ENCODE data around the gene KCTD12.
"Not testable (repeated sequence)": the region's sequence is repeated elsewhere in the genome, so short reads cannot be mapped to it uniquely, and the experiment has no call there.

KCTD12 gene

DNA sequence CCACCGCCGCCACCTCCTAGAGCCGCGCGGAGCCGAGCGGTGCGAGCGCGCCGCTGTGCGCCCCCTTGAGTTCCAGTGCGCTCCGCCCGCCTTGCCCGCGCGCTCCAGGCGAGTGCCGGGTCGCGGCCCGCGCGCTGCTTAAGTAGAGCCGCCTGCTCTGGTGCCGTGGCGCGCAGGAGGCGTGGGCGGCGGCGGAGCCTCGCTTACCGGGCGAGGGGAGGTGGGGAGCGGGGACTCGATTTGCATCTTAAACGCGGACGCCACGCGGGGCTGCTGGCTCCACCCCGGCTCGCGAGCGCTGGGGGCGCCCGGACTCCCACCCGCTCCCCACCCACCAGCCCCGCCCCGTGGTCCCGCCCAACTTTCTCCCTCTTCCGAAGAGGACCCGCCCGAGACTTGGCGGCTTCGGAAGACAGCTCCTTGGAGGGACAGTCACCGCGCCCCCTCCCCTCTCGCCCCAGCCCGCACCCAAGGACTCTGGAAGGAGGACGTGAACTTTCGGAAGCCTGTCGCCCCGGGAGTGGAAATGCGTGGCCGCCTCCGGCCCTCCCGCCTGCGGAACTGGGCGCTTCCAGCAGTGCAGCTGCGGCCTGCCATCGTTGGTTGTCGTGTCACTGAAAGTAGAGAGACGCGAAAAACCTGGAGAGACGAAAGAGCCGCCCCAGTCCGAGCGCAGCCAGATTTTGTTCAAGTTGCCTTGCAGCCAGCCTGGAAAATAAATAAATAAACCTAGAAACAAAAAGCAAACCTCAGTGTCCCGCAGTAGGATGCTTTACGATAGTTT lies at the start of gene KCTD12:
TSS of gene KCTD12 (minus strand) at position 114 of the 784 bp plus-strand sequence. CDS start 257 bp downstream, outside the sequence.
- no peak for FAIRE-seq

DNA sequence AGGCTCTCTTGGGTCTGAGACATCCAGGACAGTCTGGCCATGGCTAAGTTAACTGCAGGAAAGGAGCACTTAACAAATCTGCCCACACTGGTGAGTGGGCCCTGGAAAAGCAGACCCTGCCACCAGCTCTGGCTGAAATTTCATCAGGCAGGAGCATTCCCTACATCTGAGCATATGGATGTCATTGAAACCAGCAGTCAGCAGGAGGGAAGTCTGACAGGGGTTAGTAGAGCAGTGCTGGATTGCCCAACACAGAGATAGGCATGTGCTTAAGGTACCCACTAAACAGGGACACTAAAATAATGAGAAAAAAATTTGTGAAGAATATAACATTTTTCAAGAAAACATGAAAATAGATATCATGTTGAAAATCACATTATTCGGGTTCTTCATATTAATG lies 48.5 kb upstream of the KCTD12 start:
- no peak for FAIRE-seq

DNA sequence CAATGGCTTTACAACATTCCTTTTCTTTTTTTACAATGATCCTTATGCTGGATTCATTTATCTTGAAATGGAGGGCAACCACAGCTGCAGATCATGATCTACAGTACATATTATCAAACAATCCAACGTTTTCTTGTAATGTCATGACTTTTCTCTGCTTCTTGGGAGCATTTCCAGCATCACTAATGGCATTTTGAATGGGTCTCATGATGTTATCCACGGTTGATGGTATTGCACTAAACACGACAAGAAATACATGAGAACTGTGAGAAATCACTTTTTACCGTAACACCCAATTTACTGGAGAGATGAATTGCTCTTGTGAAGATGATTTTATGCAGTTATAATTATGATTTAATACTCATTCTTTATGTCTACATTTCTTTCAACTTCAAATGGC lies 45.9 kb upstream of the KCTD12 start:
- FAIRE-seq = no peak

DNA sequence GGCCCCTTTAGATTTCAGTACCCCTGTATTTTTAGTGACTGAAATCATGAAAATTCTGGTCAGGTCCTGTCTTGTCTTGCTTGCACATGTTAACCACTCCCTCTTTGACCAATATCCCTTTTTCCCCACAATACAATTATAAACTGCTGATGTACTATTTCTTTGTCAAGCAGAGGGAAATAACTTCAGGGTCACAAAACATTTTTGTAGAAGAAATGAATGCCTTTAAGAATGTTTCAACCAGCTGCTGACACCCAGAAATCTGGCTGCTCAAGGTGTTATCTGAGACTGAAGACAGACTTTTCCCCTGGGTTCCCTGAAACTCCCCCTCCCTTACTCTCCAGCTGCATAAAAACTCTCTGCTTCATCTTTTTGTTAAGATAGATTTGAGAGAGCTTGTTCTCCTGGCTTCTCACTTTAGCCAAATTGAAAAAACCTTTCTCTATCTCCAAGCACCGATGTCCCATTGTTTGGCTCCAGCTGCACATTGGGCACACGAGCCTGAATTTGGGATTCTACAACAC lies 43.7 kb upstream of the KCTD12 start:
- FAIRE-seq = no peak

DNA sequence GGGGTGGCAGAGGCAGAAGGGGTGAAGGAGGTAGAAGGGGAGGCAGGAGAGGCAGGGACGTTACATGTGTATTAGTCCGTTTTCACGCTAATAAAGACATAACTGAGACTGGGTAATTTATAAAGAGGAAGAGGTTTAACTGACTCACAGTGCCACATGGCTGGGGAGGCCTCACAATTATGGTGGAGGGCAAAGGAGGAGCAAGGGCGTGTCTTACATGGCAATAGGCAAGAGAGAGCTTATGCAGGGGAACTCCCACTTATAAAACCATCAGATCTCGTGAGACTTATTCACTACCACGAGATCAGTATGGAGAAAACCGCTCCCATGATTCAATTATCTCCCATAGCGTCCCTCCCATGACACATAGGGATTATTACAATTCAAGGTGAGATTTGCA lies 43.1 kb upstream of the KCTD12 start:
- no peak for FAIRE-seq

DNA sequence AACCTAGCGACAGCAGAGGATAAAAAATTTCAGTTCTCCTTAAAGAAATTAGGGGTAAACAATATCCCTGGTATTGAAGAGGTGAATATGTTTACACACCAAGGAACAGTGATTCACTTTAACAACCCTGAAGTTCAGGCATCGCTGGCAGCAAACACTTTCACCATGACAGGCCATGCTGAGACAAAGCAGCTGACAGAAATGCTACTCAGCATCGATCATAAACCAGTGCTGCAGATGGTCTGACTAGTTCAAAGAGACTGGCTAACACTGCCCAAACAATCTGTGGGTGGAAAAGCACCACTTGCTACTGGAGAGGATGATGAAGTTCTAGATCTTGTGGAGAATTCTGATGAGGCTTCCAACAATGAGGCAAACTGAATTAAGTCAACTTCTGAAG lies 42.3 kb upstream of the KCTD12 start:
- FAIRE-seq = no peak

DNA sequence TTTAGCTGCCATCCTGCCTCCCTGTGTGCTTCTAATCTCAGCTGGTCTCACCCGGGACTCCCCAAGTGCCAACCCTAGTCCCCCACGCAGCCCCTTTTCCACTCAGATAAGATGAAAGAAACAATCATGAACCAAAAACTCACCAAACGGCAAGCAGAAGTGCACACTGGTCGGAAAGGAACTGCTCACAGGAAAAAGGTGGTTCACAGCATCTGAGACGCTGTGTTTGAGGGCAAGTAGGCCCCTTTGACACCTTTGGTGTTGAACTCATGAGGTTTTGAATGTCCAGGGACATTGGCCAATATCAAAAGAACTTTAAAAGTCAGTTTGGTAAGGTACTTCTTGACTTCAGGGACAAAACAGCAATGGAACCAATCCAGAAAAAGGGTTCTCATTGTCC lies 41.8 kb upstream of the KCTD12 start:
- FAIRE-seq = no peak

DNA sequence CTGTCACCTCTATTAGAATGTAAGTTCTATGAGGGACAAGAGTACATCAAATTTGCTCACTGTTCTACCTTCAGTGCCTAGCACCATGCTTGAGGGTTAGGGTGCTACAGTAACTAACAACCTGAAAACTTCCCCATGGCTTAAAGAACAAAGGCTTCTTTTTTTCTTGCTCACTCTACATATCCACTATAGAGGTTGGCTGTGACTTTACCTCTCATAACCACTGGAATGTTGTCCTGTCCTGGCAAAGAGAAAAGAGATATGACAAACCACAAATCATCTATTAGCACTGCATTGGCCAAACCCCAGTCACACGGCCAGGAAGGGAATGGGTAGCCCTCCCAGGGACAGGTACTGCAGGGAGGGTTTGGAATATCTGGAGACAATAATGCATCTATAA lies 38.9 kb upstream of the KCTD12 start:
- FAIRE-seq = no peak

DNA sequence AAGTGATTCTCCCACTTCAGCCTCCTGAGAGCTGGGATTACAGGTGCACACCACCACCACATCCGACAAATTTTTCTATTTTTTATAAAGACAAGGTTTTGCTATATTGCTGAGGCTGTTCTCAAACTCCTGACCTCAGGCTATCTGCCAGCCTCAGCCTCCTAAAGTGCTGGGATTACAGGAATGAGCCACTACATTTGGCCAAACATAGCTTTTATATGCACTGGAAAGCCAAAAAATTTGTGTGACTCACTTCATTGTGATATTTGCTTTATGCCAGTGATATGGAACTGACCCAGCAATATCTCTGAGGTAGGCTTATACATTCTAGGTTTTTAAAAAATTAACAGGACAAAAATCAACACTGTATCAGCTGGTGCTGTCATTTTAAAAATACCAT lies 35.3 kb upstream of the KCTD12 start:
- FAIRE-seq = no peak

DNA sequence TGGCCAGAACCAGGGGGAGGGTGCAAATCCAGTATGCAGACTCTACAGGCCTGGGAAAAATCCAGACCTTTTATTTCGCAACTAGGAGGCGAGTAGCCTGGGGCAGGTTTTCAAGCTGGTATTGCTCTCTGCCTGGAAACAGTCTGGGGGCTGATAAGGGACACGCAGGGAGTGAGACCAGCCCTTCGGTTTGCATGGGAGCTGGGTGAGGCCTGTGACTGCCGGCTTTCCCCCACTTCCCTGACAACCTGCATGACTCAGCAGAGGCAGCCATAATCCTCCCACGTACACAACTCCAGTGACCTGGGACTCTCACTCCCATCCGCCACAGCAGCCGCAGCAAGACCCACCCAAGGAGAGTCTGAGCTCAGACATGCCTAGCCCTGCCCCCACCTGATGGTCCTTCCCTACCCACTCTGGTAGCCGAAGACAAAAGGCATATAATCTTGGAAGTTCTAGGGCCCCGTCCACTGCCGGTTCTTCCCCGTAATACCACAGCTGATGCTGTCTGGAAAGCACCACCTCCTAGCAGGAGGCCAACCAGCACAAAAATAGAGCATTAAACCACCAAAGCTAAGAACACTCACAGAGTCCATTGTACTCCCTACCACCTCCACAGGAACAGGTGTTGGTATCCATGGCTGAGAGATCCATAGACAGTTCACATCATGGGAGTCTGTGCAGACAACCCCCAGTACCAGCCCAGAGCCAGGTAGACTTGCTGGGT lies 31.7 kb upstream of the KCTD12 start:
- FAIRE-seq = not testable (repeated sequence)

DNA sequence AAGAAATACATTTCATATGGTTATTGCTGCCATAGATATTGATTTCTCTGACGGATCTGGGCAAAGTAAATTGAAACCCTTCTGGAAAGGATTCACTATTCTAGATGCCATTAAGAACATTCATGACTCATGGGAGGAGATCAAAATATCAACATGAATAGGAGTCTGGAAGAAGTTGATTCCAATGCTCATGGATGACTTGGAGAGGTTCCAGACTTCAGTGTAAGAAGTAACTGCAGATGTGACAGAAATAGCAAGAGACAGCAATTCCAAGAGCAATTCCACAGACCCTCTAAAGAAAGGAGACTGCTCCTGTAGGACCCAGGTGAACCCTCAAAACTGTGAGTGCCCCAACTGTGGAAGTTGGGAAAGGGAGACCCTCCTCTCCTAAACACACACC lies 30.9 kb upstream of the KCTD12 start:
- FAIRE-seq = no peak

DNA sequence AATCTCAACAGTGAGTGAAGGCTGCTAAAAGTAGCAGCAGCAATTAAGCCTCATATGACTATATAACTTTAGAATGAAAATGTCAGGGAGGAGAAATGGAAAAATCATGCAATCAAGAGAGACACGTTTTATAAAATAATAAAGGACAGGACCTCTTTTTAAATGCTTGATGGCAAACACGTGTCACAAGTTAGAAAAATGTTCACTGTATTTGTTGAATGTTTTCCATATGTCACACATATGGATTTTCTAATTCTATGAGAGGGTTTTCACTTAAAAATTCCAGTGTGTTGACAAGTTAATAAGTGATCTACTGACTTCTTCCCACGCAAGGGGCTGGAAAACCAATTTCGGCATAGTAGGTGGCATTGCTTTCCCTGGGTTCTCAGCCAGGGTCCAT lies 27.7 kb upstream of the KCTD12 start:
- FAIRE-seq = no peak

DNA sequence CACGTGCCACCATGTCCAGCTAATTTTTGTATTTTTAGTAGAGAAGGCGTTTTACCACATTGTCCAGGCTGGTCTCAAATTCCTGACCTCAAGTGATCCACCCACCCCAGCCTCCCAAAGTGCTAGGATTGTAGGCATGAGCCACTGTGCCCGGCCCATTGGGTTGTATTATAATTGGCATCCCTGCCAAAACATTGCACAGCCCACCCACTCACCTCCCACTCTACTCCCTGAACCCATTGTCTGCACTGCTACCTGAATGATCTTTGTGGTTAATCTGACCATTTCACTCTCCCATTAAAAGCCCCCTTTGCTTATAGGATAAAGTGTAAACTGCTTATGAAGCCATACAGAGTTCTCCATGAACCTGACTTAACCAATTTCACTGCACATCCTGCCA lies 26.3 kb upstream of the KCTD12 start:
- no peak for FAIRE-seq

DNA sequence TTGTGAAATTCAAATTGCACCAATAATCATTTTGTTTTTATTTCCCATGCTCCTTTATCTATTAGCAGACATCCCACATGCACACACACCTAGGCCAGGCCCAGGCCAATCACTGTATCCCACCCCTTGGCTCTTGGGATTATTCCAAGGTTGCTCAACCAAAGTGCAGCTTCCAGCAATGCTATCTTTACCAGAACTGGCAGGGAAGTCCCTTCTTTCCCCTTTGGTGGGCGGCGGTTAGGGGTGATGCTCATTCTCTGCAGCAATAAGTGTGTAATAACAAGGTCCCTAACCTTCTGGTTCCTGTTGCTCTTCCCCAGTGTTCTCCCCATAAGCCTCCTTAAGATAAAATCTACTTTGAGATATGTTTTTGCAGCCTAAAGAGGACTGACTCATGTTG lies 18.3 kb upstream of the KCTD12 start:
- FAIRE-seq = no peak

DNA sequence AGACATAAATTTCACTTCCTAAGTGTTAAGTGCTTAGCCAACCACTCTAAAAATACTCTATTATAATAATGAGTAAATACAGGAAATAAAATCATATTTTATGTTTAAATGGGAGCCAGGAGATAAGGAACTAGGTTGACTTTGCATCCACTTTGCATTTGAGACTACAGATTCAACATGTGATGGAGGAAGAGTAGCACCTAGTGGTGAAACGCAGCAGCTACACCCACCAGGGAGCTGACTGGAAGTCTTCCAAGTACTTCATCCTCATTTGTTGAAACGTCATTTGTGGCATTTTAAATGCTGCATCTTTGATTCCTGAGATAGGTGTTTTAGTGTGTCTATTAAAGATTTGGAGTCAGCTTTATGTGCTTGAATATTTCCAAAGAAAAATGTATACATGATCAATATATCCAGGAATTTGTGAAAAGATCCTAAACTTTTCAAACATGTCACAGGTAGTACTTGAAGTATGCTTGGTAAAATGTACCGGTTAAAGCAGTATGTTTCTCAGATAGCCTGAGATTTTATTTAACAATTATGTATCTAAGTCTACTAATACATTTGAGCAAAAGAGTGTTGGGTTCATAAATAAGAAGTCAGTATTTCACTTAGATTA lies 17.4 kb upstream of the KCTD12 start:
- FAIRE-seq = peak; percentile 83

DNA sequence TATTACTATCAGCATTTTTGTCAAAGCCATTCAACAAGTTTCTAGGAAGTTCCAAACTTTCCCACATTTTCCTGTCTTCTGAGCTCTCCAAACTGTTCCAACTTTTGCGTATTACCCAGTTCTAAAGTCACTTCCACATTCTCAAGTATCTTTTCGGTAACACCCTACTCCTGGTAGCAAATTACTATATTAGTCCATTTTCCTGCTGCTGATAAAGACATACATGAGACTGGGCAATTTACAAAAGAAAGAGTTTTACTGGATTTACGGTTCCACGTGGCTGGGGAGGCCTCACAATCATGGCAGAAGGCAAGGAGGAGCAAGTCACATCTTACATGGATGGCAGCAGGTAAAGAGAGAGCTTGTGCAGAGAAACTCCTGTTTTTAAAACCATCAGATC lies 12.9 kb upstream of the KCTD12 start:
- not testable (repeated sequence) for FAIRE-seq

DNA sequence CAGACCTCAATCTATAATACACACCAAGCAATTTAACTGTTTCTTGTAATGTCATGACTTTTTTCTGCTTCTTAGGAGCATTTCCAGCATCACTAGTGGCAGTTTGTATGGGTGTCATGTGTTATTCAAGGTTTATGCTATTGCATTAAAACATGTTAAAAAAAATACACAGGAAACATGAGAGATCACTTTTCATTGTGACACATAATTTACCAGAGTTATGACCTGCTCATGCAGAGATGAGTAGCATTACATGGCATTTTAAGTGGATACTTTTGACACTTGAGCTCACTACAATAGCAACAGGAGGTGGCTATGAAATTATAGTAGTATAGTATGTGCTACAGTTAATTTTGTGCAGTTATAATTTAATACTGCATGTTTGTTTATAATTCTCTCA lies 11.0 kb upstream of the KCTD12 start:
- FAIRE-seq = not testable (repeated sequence)

DNA sequence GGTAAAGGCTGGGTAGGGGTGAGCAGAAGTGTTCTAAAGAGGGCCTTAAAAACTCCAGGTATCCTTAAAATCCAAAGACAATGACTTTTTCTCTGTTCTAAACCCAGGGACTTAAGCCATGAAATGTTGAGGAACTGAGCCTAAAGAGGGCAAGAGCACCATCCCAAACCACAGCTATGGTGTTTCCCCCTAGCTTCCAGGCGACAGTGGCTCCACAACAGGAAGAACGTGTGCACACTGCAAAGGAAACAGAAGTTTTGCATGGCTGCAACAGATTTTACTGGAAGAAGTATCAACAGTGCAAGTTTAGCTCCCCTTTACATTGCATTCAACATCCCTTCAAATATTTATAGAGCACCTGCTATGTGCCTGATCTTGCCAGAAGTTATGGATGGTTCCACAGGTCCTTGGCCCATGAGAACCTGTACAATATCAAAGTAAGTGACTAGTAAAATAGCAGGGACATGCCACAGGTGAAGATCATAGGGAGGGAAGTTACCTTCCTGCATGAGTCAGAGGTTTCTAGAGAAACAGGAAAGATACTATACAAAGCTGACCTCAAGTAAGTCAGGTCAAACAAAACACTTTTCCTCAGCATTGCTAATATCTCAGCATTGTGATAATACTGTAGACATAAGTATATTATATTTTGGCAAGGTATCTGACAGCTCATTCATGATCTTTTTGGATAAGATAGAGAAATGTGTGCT lies 8.4 kb upstream of the KCTD12 start:
- FAIRE-seq = no peak

DNA sequence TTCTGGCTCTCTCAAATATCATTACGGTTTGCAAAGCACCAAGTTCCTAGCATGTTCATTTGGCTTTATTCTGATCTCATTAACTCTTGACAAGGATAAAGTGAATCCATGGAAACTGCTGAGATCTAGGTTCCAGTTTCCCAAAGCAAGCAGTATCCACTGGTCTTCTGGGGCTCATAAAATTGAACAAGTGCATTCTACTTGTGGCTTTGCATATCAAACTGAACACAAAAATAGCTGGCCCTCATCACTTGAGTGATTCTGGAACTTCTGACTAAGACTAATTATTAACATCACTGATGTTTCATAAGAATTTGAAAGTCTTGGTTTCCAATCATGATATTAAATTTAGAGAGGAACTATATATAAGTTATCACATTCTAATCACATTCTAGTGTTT lies 6.3 kb upstream of the KCTD12 start:
- no peak for FAIRE-seq

DNA sequence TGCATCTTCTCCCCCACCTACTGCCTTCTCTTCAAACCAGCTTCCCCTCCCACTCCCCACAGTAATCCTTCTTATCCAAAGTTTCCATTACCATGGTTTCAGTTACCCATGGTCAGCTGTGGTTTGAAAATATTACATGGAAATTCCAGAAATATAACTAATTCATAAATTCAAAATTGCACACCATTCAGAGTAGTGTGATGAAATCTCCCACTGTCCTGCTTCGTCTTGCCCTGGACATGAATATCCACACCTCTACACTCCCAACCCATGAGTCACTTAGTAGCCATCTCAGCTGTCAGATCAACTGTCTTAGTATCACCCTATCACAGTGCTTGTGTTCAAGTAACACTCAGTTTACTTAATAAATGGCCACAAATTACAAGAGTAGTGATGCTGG lies 3.8 kb upstream of the KCTD12 start:
- FAIRE-seq = no peak

DNA sequence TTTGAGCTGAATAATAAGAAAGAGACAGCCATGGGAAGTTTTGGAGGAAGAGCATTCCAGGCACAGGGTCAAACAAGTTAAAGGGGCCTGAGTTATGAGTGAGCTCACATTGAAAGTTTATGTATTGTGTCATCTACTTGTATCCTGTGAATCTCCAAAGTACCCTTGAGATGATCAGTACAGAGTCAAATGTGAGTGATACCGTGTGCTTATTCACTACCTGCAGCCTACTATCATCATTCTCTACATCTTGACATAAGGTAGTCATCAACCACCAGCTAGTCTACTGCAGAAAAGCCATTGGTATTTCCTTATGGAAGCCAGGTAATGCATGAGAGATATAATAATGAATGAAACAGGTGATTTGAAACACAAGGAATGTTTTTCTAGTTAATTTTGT lies 3.0 kb upstream of the KCTD12 start:
- FAIRE-seq = no peak

DNA sequence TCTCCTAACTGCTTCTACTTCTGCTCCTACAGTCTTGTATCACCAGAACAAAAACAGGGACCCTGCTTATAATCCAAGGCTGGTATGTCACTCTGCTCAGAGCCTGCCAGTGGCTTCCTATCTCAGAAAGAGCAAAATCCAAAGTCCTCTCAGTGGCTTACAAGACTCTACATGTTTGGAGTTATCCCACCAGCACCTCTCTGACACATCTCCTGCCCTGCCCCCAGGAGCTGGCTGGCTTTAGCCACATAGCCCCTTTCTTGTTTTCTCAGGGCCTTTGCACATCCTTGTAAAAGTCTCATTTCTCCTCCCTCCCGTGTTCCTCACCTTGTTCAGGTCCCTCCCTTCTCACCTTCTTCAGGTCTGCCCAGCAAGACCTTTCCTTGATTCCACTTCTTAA lies 2.2 kb upstream of the KCTD12 start:
- no peak for FAIRE-seq

DNA sequence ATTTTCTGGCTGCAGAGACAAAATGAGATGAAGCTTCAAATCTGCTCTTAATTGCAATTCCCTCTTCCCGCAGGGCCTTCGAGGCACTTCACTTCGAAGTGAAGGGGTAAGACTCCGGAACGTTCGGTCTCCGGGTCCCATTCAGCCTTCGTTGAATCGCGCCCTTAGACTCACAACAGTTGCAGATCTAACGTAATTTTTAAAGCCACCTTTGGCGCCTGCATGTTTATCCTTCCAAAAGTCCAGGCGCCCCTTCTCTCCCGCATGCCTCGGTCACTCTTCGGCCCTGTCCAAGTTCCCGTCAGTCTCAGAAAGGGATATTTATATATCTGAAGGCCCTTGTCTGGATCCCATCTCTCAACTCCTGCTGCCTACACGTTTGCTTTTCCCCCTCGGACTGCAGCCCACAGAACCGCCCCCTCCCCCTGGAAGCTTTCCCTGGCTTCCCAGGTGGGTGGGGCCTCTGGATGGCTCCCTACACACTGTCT lies 915 bp upstream of the KCTD12 start:
- no peak for FAIRE-seq

Data from TTC549 (cell line).